ENCODE results near the gene MAP4.

MAP4 gene

GRCh38 chr3:47989981-47990440, 26.2 kb downstream of the MAP4 start:
- peak; percentile 69 for DNase-seq (ENCODE audit: low spot score)
- in situ Hi-C loops (cut with MboI; ENCODE audit: low sequenced_read_pairs, unreplicated experiment), result loop anchor here (10.0 kb wide), 2 partner anchors 155 to 165 kb away; no protein-coding TSS in a partner anchor
- TF ChIP-seq CTCF (IDR thresholded peaks at IDR 0.05; ENCODE audit: borderline replicate concordance, control extremely low read depth, extremely low read depth, insufficient read depth, missing control alignments), result peak; percentile 93

DNA sequence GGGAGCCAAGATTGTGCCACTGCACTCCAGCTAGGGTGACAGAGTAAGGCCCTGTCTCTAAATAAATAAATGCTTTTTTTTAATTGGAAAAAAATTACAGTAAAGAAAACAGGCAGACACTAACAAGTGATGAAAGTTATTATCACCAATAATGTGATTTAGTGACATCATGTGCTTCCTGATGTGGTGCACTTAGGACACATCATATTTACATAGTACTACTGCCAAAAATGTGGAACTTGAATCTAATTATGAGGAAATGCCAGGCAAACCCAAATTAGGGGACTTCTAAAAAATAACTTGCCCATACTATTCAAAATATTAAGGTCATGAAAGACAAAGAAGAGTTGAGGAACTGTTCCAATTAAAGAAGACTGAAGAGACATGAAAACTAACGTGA, 30.8 kb downstream of the MAP4 start:
- in situ Hi-C loops (cut with MboI; ENCODE audit: low sequenced_read_pairs, unreplicated experiment), result no loop called here
- no peak for DNase-seq (ENCODE audit: low spot score)
- no peak for TF ChIP-seq CTCF (IDR thresholded peaks at IDR 0.05; ENCODE audit: borderline replicate concordance, control extremely low read depth, extremely low read depth, insufficient read depth, missing control alignments)

- in situ Hi-C loops (cut with MboI; ENCODE audit: low sequenced_read_pairs, unreplicated experiment), result no loop called here
- no peak for DNase-seq (ENCODE audit: low spot score)
- no peak for TF ChIP-seq CTCF (IDR thresholded peaks at IDR 0.05; ENCODE audit: borderline replicate concordance, control extremely low read depth, extremely low read depth, insufficient read depth, missing control alignments)
Observed at GRCh38 chr3:47984075-47984728, 32.0 kb downstream of the MAP4 start.

DNA sequence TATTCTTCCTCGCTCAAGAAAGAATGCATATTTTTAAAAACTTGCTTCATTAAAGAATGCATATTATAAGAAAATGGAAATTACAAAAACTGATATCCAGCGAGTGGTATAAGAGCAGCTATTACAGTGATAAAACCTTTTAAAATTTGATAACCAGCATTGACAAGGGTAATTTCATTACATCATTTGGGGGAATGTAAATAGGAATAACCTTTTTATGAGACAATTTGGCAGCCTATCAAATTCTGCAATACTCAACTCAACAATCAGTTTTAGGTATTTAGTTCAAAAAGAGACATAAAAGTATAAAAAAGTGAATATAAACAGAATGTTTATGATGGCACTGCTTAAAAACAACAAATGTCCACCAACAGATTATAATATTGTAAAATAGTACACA, 35.4 kb downstream of the MAP4 start:
- in situ Hi-C loops (cut with MboI; ENCODE audit: low sequenced_read_pairs, unreplicated experiment), result no loop called here
- no peak for DNase-seq (ENCODE audit: low spot score)
- no peak for TF ChIP-seq CTCF (IDR thresholded peaks at IDR 0.05; ENCODE audit: borderline replicate concordance, control extremely low read depth, extremely low read depth, insufficient read depth, missing control alignments)

DNA sequence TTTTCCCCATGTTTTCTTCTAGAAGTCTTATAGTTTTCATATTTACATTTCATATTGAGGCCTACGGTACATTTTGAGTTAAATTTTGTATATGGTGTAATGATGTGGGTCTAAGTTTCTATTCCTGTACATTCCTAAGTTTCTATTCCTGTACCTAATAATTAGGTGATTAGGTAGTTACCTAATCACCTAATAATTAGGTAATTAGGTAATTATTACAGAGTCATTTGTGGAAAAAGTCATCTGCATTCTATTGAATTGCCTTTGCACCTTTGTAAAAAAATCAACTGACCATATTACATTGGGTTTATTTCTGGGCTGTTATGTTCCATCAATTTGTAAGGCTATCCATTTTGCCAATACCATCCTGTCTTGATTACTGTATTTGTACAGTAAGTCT, 37.1 kb downstream of the MAP4 start:
- no peak for DNase-seq (ENCODE audit: low spot score)
- in situ Hi-C loops (cut with MboI; ENCODE audit: low sequenced_read_pairs, unreplicated experiment), result no loop called here
- TF ChIP-seq CTCF (IDR thresholded peaks at IDR 0.05; ENCODE audit: borderline replicate concordance, control extremely low read depth, extremely low read depth, insufficient read depth, missing control alignments), result no peak

GRCh38 chr3:47978386-47978785, 37.8 kb downstream of the MAP4 start:
- in situ Hi-C loops (cut with MboI; ENCODE audit: low sequenced_read_pairs, unreplicated experiment), result no loop called here
- no peak for TF ChIP-seq CTCF (IDR thresholded peaks at IDR 0.05; ENCODE audit: borderline replicate concordance, control extremely low read depth, extremely low read depth, insufficient read depth, missing control alignments)

More at GRCh38 chr3:47978386-47978785, 37.8 kb downstream of the MAP4 start:
- no peak for DNase-seq (ENCODE audit: low spot score)
